H9 (cell line): Measurements from ENCODE around the gene NIPSNAP2. TPM values are rescaled to one million over a fixed set of nuclear protein-coding genes. Genes with fewer than 3 reads are reported as not detected.

Experiments used
- DNase-seq: peaks from one replicate; pipeline ENCODE4 v3.0.0-alpha.2; 2017
- H2AFZ ChIP-seq: one replicate; pipeline ENCODE4 v1.6.1; 2013; ENCODE audit warnings: mild to moderate bottlenecking, low read length, control low read depth, moderate library complexity
- H2AK5ac ChIP-seq: 2 replicates; pipeline ENCODE4 v1.6.1; 2013; ENCODE audit warnings: low read length, control low read depth, mixed read lengths; ENCODE audit not compliant: insufficient read length
- H2BK120ac ChIP-seq: one replicate; pipeline ENCODE4 v1.6.1; 2013; ENCODE audit warnings: low read depth, mild to moderate bottlenecking, low read length, control low read depth, inconsistent platforms; ENCODE audit not compliant: poor library complexity, severe bottlenecking
- H2BK12ac ChIP-seq: 2 replicates; pipeline ENCODE4 v1.6.1; 2013; ENCODE audit warnings: low read length, control low read depth, mixed read lengths, low read depth; ENCODE audit not compliant: insufficient read length
- H2BK15ac ChIP-seq: 2 replicates; pipeline ENCODE4 v1.6.1; 2013; ENCODE audit warnings: low read depth, low read length, control low read depth
- H2BK20ac ChIP-seq: one replicate; pipeline ENCODE4 v1.6.1; 2013; ENCODE audit warnings: low read depth, mild to moderate bottlenecking, low read length, control low read depth, inconsistent platforms; ENCODE audit not compliant: poor library complexity, severe bottlenecking
- H2BK5ac ChIP-seq: 2 replicates; pipeline ENCODE4 v1.6.1; 2013; ENCODE audit warnings: low read length, control low read depth, mixed read lengths; ENCODE audit not compliant: insufficient read length
- H3K14ac ChIP-seq: 2 replicates; pipeline ENCODE4 v1.6.1; 2013; ENCODE audit warnings: low read length, control low read depth; ENCODE audit not compliant: insufficient read depth
- H3K18ac ChIP-seq: 2 replicates; pipeline ENCODE4 v1.6.1; 2013; ENCODE audit warnings: low read depth, mild to moderate bottlenecking, mixed read lengths, low read length, control low read depth; ENCODE audit not compliant: insufficient read length
- H3K23ac ChIP-seq: 2 replicates; pipeline ENCODE4 v1.6.1; 2013; ENCODE audit warnings: low read length, control low read depth, mixed read lengths, low read depth; ENCODE audit not compliant: insufficient read length
- H3K23me2 ChIP-seq: 2 replicates; pipeline ENCODE4 v1.6.1; 2013; ENCODE audit warnings: low read depth, mild to moderate bottlenecking, mixed read lengths, low read length, control low read depth; ENCODE audit not compliant: insufficient read length, poor library complexity, severe bottlenecking
- H3K27ac ChIP-seq: 2 replicates; pipeline ENCODE4 v1.5.1; 2013; ENCODE audit warnings: low read length, control low read depth, mixed read lengths, low read depth; ENCODE audit not compliant: insufficient read length
- H3K27me3 ChIP-seq: 2 replicates; pipeline ENCODE4 v1.6.1; 2013; ENCODE audit warnings: low read length, control low read depth, inconsistent platforms; ENCODE audit not compliant: insufficient read depth
- H3K4ac ChIP-seq: 2 replicates; pipeline ENCODE4 v1.6.1; 2013; ENCODE audit warnings: low read depth, mild to moderate bottlenecking, control low read depth, inconsistent platforms, low read length, moderate library complexity
- H3K4me1 ChIP-seq: 2 replicates; pipeline ENCODE4 v1.6.1; 2013; ENCODE audit warnings: low read length, control low read depth, inconsistent platforms; ENCODE audit not compliant: insufficient read depth
- H3K4me2 ChIP-seq: 2 replicates; pipeline ENCODE4 v1.6.1; 2013; ENCODE audit warnings: low read length, control low read depth, mixed read lengths; ENCODE audit not compliant: insufficient read length, insufficient read depth
- H3K56ac ChIP-seq: 2 replicates; pipeline ENCODE4 v1.6.1; 2013; ENCODE audit warnings: low read depth, mild to moderate bottlenecking, mixed read lengths, low read length, control low read depth; ENCODE audit not compliant: insufficient read length
- H3K79me1 ChIP-seq: 2 replicates; pipeline ENCODE4 v1.6.1; 2013; ENCODE audit warnings: low read depth, mild to moderate bottlenecking, moderate library complexity, low read length, control low read depth, inconsistent platforms; ENCODE audit not compliant: insufficient read depth, poor library complexity, severe bottlenecking
- H3K79me2 ChIP-seq: 2 replicates; pipeline ENCODE4 v1.6.1; 2013; ENCODE audit warnings: low read length, control low read depth, inconsistent platforms; ENCODE audit not compliant: insufficient read depth
- H3K9ac ChIP-seq: 2 replicates; pipeline ENCODE4 v1.6.1; 2013; ENCODE audit warnings: low read length, control low read depth, mixed read lengths; ENCODE audit not compliant: insufficient read length; ENCODE audit errors: extremely low read depth
- H3K9me3 ChIP-seq: one replicate; pipeline ENCODE4 v1.6.1; 2013; ENCODE audit warnings: low read depth, low read length, inconsistent platforms; ENCODE audit not compliant: control insufficient read depth
- H3T11ph ChIP-seq: one replicate; pipeline ENCODE4 v1.6.1; 2013; ENCODE audit warnings: mild to moderate bottlenecking, low read length, control low read depth, inconsistent platforms
- H4K20me1 ChIP-seq: one replicate; pipeline ENCODE4 v1.6.1; 2013; ENCODE audit not compliant: control insufficient read depth, insufficient read length, insufficient read depth
- H4K5ac ChIP-seq: 2 replicates; pipeline ENCODE4 v1.6.1; 2013; ENCODE audit warnings: low read depth, mild to moderate bottlenecking, mixed read lengths, low read length, control low read depth; ENCODE audit not compliant: insufficient read length
- H4K8ac ChIP-seq: replicated peaks from 2 replicates; pipeline ENCODE4 v1.6.1; 2013; ENCODE audit warnings: low read length, control low read depth, mixed read lengths, low read depth; ENCODE audit not compliant: insufficient read length
- H4K91ac ChIP-seq: 2 replicates; pipeline ENCODE4 v1.6.1; 2013; ENCODE audit warnings: low read depth, mild to moderate bottlenecking, moderate library complexity, mixed read lengths, low read length, control low read depth; ENCODE audit not compliant: insufficient read length
- H3K27ac Mint-ChIP-seq, 3 experiments: 2 replicates in 2 of 3; 3 replicates in 1 of 3; pipeline ENCODE4 v1.8.0; 2020 to 2021; ENCODE audit warnings: mixed read lengths in 3 of 3, mild to moderate bottlenecking in 1 of 3, moderate library complexity in 1 of 3
- H3K27me3 Mint-ChIP-seq: 2 replicates; pipeline ENCODE4 v1.8.0; 2021; ENCODE audit warnings: low read depth, mild to moderate bottlenecking, moderate library complexity, mixed read lengths
- H3K36me3 Mint-ChIP-seq, 3 experiments: 2 replicates in 2 of 3; 3 replicates in 1 of 3; pipeline ENCODE4 v1.8.0; 2020 to 2021; ENCODE audit warnings: low read depth in 3 of 3, mixed read lengths in 3 of 3; ENCODE audit not compliant: insufficient read depth in 1 of 3
- H3K4me1 Mint-ChIP-seq, 2 experiments: 2 replicates each; pipeline ENCODE4 v1.8.0; 2020; ENCODE audit warnings: mixed read lengths in 2 of 2
- H3K4me3 Mint-ChIP-seq, 2 experiments: 2 replicates in 1 of 2; 3 replicates in 1 of 2; pipeline ENCODE4 v1.8.0; 2020 to 2021; ENCODE audit warnings: mild to moderate bottlenecking in 2 of 2, mixed read lengths in 2 of 2, moderate library complexity in 1 of 2
- H3K9me3 Mint-ChIP-seq, 2 experiments: 2 replicates in 1 of 2; 3 replicates in 1 of 2; pipeline ENCODE4 v1.8.0; 2020; ENCODE audit warnings: mild to moderate bottlenecking in 2 of 2, mixed read lengths in 2 of 2, moderate library complexity in 1 of 2
- CTCF ChIP-seq: fragments of 200-600 bp; sonication (generic); conservative IDR thresholded peaks from 3 replicates; pipeline ENCODE4 v1.8.0; 2021; ENCODE audit warnings: antibody characterized with exemption, mild to moderate bottlenecking
- WGBS: extraction: QIAGEN DNeasy Blood & Tissue Kit; methylation state at CpG from one replicate; pipeline ENCODE4 v1.1.7; 2013; ENCODE audit warnings: missing lambda C conversion rate, low lambda C conversion rate, mixed read lengths; ENCODE audit not compliant: insufficient read length; ENCODE audit errors: extremely low coverage; 5-methylcytosine and 5-hydroxymethylcytosine counted together
- total RNA-seq: library from RNA; stranded (reverse); gene quantifications from 2 replicates; pipeline ENCODE4 v1.2.1, GENCODE V29; 2021

Gene NIPSNAP2
- total RNA-seq, 1 experiment from 2014 or later, result 40.7 TPM

DNA sequence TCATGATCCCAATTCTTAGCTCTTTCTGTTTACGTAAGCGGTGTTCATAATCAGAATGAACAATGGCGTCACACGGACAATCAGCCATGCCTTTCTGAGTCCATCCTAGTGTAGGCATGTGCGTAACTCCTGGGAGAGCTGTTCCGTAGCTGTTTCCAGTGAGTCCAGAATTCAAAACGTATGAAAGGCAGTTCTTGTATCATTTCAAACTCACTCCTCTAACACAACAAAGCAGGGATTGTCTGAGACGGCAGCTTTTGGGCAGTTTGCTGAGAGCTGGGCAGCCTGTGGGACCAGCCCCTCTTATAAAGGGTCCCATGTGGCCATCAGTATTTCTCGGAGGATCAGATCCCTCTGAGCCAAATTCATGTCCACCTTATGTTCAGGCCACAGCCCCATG lies 43.5 kb downstream of the NIPSNAP2 start:
- Histone ChIP-seq H2BK20ac (no peak overlapping the region), H3K27ac (no peak overlapping the region), H3K23me2 (no peaks in the 10 kb centered on the region), H3K23ac (no peak overlapping the region), H3K18ac (no peak overlapping the region), H3K4me2 (no peak overlapping the region), H3K79me1 (no peaks in the 10 kb centered on the region), H3T11ph (no peak overlapping the region), H3K9me3 (no peaks in the 10 kb centered on the region), H3K4ac (no peak overlapping the region), H4K5ac (no peak overlapping the region), H2BK5ac (no peak overlapping the region), H4K8ac (no peak overlapping the region), H3K56ac (no peak overlapping the region), H2BK15ac (no peak overlapping the region), H3K14ac (no peak overlapping the region), H3K79me2 (no peaks in the 10 kb centered on the region), H4K20me1 (no peaks in the 10 kb centered on the region), H4K91ac (no peak overlapping the region), H3K4me1 (no peaks in the 10 kb centered on the region), H2AFZ (no peak overlapping the region), H3K27me3 (no peaks in the 10 kb centered on the region), H2AK5ac (no peak overlapping the region), H3K9ac (no peak overlapping the region), H2BK12ac (no peak overlapping the region), H2BK120ac (no peak overlapping the region)
- H3K27me3 Mint-ChIP-seq, result no peaks in the 10 kb centered on the region
- no peak for TF ChIP-seq CTCF
- WGBS, result no CpG with 5 or more reads among the region's 9 CpGs
- peak overlapping the region in 1 of 3 experiments; percentile 4; a peak in 3 of 7 replicates for H3K27ac Mint-ChIP-seq
- H3K4me1 Mint-ChIP-seq, result no peaks in the 10 kb centered on the region
- H3K4me3 Mint-ChIP-seq, result no peak overlapping the region
- DNase-seq, result no peak
- peaks cover 6 to 19% (median 17%) of the 10 kb centered on the region in 3 experiments for H3K36me3 Mint-ChIP-seq
- no peaks in the 10 kb centered on the region for H3K9me3 Mint-ChIP-seq
